GM12874 (cell line): ENCODE results near the gene RMI2.

Source experiments
- TF ChIP-seq, protein P1 (sequence below): IDR thresholded peaks from 2 replicates; pipeline ENCODE4 v1.5.1; 2011; ENCODE audit warnings: low read depth, mild to moderate bottlenecking, control low read depth, low read length, moderate library complexity; ENCODE audit not compliant: insufficient read depth

The RMI2 gene

DNA sequence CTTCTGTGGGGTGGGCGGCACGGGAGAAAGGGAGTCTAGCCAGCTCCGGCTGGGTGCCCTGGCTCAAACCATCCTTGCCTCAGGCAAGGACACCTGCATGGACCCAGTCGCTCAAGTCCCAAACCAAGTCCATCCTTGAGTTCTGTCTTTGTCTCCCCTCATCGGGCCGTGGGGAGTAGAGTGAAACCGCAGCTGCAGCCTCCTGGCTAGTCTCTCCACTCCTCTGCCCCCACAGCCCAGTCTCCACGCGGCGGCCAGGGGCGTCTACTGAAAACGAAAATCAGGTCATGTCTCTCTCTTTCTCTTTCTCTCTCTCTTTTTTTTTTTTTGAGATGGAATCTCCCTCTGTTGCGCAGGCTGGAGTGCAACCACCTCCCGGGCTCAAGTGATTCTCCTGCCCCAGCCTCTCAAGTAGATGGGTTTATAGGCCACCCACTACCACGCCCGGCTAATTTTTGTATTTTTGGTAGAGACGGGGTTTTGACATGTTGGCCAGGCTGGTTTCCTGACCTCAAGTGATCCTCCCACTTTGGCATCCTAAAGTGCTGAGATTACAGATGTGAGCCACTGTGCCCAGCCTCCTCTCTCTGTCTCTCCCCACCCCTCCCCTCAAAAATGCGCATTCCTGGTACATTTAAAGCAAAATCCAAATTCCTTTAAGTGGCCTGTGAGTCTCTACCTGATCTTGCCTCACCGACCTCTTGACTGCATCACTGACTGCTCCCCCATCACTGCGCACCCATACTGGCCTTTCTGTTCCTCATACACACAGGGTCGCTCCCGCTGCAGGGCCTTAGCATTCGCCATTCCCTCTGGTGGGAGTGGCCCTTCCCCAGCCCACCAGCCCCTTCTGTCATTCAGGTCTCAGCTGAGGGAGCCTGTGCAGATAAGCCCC is 17.7 kb upstream of the RMI2 start:
- TF ChIP-seq, protein P1, sequence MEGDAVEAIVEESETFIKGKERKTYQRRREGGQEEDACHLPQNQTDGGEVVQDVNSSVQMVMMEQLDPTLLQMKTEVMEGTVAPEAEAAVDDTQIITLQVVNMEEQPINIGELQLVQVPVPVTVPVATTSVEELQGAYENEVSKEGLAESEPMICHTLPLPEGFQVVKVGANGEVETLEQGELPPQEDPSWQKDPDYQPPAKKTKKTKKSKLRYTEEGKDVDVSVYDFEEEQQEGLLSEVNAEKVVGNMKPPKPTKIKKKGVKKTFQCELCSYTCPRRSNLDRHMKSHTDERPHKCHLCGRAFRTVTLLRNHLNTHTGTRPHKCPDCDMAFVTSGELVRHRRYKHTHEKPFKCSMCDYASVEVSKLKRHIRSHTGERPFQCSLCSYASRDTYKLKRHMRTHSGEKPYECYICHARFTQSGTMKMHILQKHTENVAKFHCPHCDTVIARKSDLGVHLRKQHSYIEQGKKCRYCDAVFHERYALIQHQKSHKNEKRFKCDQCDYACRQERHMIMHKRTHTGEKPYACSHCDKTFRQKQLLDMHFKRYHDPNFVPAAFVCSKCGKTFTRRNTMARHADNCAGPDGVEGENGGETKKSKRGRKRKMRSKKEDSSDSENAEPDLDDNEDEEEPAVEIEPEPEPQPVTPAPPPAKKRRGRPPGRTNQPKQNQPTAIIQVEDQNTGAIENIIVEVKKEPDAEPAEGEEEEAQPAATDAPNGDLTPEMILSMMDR = no peak

DNA sequence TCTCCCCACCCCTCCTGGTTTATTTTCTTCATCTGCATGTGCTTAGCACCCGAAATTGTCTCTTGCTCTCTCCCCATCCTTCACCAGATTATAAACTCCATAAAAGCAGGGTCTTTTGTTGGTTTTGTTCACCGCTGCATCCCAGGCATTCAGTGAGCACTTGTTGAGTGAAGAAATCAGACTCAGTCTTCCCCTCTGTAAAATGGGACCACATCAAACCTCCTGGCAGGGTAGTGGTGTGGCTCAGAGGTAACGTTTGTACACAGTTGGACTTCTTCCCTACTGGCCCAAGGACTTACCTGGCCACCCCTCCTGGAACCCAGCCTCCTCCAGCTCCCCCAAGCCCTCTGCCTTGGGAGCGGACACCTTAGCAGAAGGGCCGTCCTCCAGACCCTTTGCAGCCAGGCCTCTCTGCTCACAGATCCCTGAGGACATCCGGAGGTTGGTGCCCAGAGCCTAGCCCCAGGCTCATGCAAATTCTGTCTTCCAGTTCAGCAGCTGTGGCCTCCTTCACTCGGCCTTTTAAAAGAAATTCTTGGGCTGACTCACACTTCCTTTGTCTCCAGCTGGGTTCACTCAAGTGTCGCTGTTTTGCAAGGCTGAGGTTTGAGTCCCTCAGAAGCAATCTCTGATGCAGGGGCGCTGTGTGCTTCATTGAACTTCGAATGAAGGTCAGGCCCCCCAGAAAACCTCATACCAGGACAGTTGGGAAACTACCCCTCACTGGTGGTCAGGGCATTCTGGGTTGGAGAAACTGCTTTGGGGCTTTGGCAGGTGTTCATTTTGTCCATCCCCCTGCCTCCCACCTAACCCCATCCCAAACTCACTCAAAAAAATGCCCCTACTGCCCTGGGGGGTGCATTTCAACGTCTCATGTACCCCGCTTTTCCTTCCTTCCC is 16.8 kb upstream of the RMI2 start:
- TF ChIP-seq, protein P1 = no peak

DNA sequence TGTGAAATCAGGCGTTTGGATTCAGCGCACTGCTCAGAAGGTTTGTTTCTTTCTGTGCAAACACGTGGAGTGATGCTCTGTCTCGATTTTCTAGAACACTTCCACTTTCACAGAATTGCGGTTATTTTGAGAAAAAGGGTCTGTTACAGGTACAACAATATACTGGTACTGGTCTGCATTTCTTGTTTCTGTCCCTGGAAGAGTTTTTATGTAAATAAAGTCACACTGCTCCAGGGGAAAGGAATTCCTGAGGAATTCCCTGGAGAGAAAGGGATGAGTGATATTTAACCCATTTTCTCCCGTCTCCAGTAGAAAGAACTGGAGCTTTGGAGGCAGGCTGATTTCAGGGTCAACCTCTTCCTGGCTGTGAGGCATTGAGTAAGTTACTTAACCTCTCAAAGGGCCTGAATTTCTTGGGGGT is 16.2 kb upstream of the RMI2 start:
- TF ChIP-seq, protein P1 = no peak

DNA sequence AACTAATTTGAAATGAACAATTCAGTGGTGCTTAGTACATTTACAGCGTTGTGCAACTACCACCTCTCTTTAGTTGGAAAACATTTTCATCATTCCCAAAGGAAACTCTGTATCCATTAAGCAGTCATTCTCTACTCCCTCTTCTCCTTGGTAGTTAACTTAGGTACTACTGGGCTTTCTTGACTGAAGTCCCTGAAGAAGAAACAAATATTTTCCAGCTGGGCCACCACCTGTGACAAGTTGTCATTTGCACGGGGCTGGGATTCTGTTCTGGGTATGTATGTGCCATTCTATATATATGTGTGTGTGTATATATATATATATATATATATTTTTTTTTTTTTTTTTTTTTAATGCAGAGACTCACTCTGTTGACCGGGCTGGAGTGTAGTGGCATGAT is 15.4 kb upstream of the RMI2 start:
- TF ChIP-seq, protein P1 = no peak

DNA sequence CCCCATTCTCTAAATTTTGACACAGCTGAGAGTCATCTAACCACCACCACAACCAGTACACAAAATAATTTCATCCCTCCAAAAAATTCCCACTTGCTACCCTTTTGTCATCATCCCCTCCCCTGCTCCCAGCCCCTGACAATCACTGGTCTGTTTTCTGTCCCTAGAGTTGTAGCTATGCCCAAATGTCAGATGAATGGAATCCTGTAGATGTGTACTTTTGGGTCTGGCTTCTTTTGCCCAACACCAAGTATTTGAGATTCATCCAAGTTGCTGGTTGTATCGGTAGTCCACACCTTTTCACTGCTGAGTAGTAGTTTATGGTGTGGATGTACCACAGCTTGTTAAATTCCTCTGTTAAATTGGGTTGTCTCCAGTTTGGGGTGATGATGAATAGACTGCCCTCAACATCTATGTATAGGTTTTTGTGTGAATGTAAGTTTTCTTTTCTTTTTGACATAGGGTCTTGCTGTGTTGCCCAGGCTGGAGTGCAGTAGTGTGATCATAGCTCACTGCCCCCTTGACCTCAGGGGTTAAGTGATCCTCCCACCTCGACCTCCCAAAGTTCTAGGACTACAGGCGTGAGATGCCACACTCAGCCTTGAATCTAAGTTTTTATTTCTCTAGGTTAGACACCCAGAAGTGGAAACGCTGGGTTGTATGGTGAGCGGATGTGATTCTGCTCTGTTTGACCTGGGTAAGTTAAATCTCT is 14.6 kb upstream of the RMI2 start:
- TF ChIP-seq, protein P1 = no peak

DNA sequence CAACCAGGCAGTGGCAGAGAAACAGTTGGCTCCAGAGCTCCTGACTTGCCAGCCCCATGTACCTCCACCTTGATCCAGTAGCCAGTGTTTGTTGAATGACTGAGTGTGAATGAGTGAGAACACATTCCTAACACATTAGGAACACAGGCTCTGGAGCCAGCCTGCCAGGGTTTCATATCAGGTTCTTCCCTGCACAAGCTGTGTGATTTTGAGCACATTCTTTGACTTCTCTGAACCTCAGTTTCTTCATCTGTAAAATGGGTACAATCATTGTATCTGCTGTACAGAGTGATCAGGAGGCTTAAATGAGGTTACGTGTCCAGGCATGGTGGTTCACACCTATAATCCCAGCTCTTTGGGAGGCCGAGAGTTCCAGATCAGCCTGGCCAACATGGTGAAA is 13.3 kb upstream of the RMI2 start:
- TF ChIP-seq, protein P1 = no peak

DNA sequence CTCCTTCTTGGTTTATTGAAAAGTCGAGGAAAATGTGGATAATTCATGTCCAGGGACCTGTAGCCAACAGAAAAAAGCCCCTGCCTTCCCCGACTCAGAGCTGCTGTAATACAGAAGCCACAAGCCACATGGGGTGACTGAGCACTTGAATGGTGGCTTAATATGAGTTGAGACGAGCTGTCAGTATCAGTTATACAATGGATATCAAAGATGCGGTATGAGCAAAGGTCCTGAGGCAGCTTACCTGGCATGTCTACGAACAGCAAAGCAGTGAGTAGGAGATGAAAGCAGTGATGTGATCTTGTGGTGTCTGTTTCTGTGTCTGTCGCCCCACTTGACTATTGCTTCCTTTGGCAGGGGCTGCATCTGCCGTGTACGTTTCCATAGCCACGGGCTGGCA is 12.2 kb upstream of the RMI2 start:
- TF ChIP-seq, protein P1 = no peak
